K562 (cell line): ENCODE measurements around the gene DST. TPM values are rescaled to one million over a fixed set of nuclear protein-coding genes. Genes with fewer than 3 reads are reported as not detected.

ENCODE experiments used
- ATAC-seq: fragments of 200-7000 bp; cut with Tn5 transposase; 3 replicates; pipeline ENCODE4 v1.9.1; 2020; ENCODE audit warnings: moderate library complexity
- BruUV-seq: library from RNA; stranded (reverse); fragments of 400-500 nt; replicated peaks from 2 replicates; lab custom pipeline; 2021; lab: Mats Ljungman, UMichigan
- CTCF ChIA-PET: fragments of 300-600 bp; formaldehyde crosslinking; extraction: SDS; loops from one replicate; lab custom pipeline; 2021; ENCODE audit warnings: low intra/inter-chr PET ratio; lab: Yijun Ruan, JAX
- POLR2A ChIA-PET: fragments of 300-600, 350-650 bp; sonication (Branson Sonifier 250); formaldehyde crosslinking; extraction: SDS; loops from one replicate; lab custom pipeline; 2021; ENCODE audit warnings: antibody characterized with exemption, inconsistent platforms; lab: Yijun Ruan, JAX
- DNase-seq, 4 experiments: peaks; one replicate each; pipeline versions ENCODE4 v3.0.0 to v3.0.0-alpha.2; 2011 to 2018; ENCODE audit warnings: low spot score in 3 of 4, mixed read lengths in 3 of 4; ENCODE audit errors: extremely low read depth in 1 of 4
- FAIRE-seq: peaks from 2 replicates; lab custom pipeline; 2011; peaks lifted over from hg19 to GRCh38; lab: Jason Lieb, UNC
- H2AFZ ChIP-seq: 2 replicates; pipeline ENCODE4 v1.6.0; 2011; ENCODE audit warnings: low read depth, low read length, control low read depth, inconsistent platforms
- H3K27ac ChIP-seq: fragments of 200-600 bp; 3 replicates; pipeline ENCODE4 v1.8.0; 2011; ENCODE audit warnings: low read depth, mild to moderate bottlenecking, control low read depth, inconsistent platforms, low read length, moderate library complexity, mixed read lengths; ENCODE audit errors: extremely low read depth
- H3K27me3 ChIP-seq, 2 experiments: fragments of 300-600 bp in 1 of 2; 2 replicates in 1 of 2; 3 replicates in 1 of 2; pipeline versions ENCODE4 v1.6.0 to v1.8.0; 2011; ENCODE audit warnings: inconsistent platforms in 2 of 2, low read length in 2 of 2, mild to moderate bottlenecking in 1 of 2, mixed read lengths in 1 of 2, moderate library complexity in 1 of 2; ENCODE audit not compliant: control insufficient read depth in 2 of 2, insufficient read depth in 2 of 2
- H3K36me3 ChIP-seq: fragments of 300-600 bp; 3 replicates; pipeline ENCODE4 v1.8.0; 2011; ENCODE audit warnings: mild to moderate bottlenecking, low read length, inconsistent platforms; ENCODE audit not compliant: control insufficient read depth, insufficient read depth
- H3K4me1 ChIP-seq, 2 experiments: fragments of 200-600 bp in 1 of 2; replicated peaks in 1 of 2; 2 replicates in 1 of 2; 3 replicates in 1 of 2; pipeline versions ENCODE4 v1.5.1 to v1.8.0; 2011; ENCODE audit warnings: inconsistent platforms in 2 of 2, low read length in 2 of 2, mild to moderate bottlenecking in 1 of 2, mixed read lengths in 1 of 2, moderate library complexity in 1 of 2; ENCODE audit not compliant: control insufficient read depth in 2 of 2, insufficient read depth in 2 of 2
- H3K4me2 ChIP-seq: 2 replicates; pipeline ENCODE4 v1.6.1; 2011; ENCODE audit warnings: low read length, control low read depth, inconsistent platforms, mixed read lengths; ENCODE audit not compliant: insufficient read depth
- H3K4me3 ChIP-seq: fragments of 200-600 bp; sonication (generic), shearing (Covaris generic); 2 replicates; pipeline ENCODE4 v1.5.1; 2016; ENCODE audit warnings: control low read depth, inconsistent platforms
- H3K79me2 ChIP-seq: fragments of 200-600 bp; 3 replicates; pipeline ENCODE4 v1.8.0; 2011; ENCODE audit warnings: low read length, inconsistent platforms; ENCODE audit not compliant: control insufficient read depth, insufficient read depth
- H3K9ac ChIP-seq, 2 experiments: 2 replicates each; pipeline versions ENCODE4 v1.6.0 to v1.6.1; 2011; ENCODE audit warnings: low read depth in 2 of 2, low read length in 2 of 2, control low read depth in 1 of 2, inconsistent platforms in 1 of 2, mild to moderate bottlenecking in 1 of 2, mixed read lengths in 1 of 2; ENCODE audit not compliant: insufficient read depth in 1 of 2
- H3K9me1 ChIP-seq: one replicate; pipeline ENCODE4 v1.6.0; 2011; ENCODE audit warnings: inconsistent platforms, mild to moderate bottlenecking, low read length, moderate library complexity; ENCODE audit not compliant: control insufficient read depth, insufficient read depth
- H3K9me3 ChIP-seq: replicated peaks from 2 replicates; pipeline ENCODE4 v1.5.1; 2011; ENCODE audit warnings: low read depth, low read length, inconsistent platforms; ENCODE audit not compliant: control insufficient read depth, insufficient read depth
- H4K20me1 ChIP-seq: replicated peaks from 2 replicates; pipeline ENCODE4 v1.6.1; 2011; ENCODE audit warnings: low read length, inconsistent platforms, mixed read lengths; ENCODE audit not compliant: control insufficient read depth, insufficient read depth
- CEBPG ChIP-seq, 3 experiments: fragments of 200-800 bp in 1 of 3; sonication (Bioruptor generic) in 1 of 3; sonication (generic) in 1 of 3; formaldehyde crosslinking in 1 of 3; IDR thresholded peaks in 2 of 3; conservative IDR thresholded peaks in 1 of 3; 2 replicates each; pipeline versions ENCODE4 v1.6.1 to v1.8.0; 2016 to 2022; ENCODE audit warnings: missing compliant biosample characterization in 2 of 3, missing genetic modification characterization in 2 of 3, mild to moderate bottlenecking in 1 of 3, missing genetic modification reagents in 1 of 3
- FOXP1 ChIP-seq: sonication (generic); formaldehyde crosslinking; IDR thresholded peaks from 2 replicates; pipeline ENCODE4 v1.8.0; 2022; ENCODE audit warnings: mild to moderate bottlenecking, missing genetic modification reagents
- FUS ChIP-seq: fragments of 200-400 bp; formaldehyde crosslinking; optimal IDR thresholded peaks from 2 replicates; pipeline ENCODE3; 2017; ENCODE audit warnings: low read depth, low read length
- GTF2E2 ChIP-seq: fragments of 200-800 bp; sonication (Bioruptor generic); IDR thresholded peaks from 2 replicates; pipeline ENCODE4 v1.6.1; 2016; ENCODE audit warnings: missing genetic modification characterization, missing compliant biosample characterization
- NFE2 ChIP-seq: IDR thresholded peaks from 2 replicates; pipeline ENCODE4 v1.6.1; 2014; ENCODE audit warnings: antibody characterized with exemption, low read depth
- NR4A1 ChIP-seq, 2 experiments: fragments of 250-450 bp in 1 of 2; fragments of 450-650 bp in 1 of 2; sonication (Bioruptor Pico) in 1 of 2; IDR thresholded peaks; 2 replicates each; pipeline versions ENCODE4 v1.4.0 to v1.6.1; 2016 to 2020; ENCODE audit warnings: mild to moderate bottlenecking in 2 of 2, missing compliant biosample characterization in 1 of 2, missing genetic modification characterization in 1 of 2, moderate library complexity in 1 of 2
- POLR3G ChIP-seq: IDR thresholded peaks from 2 replicates; pipeline ENCODE4 v1.6.1; 2011; ENCODE audit not compliant: insufficient read length, insufficient replicate concordance; ENCODE audit errors: extremely low read depth
- SMC3 ChIP-seq: conservative IDR thresholded peaks from 2 replicates; pipeline ENCODE4 v1.6.1; 2011; ENCODE audit warnings: low read depth, low read length, improper control_type of control experiment; ENCODE audit not compliant: insufficient read depth
- ZNF134 ChIP-seq: fragments of 250-450 bp; sonication (Bioruptor Pico); conservative IDR thresholded peaks from 2 replicates; pipeline ENCODE4 v1.4.0; 2020
- ZNF175 ChIP-seq: fragments of 200-800 bp; sonication (Bioruptor generic); IDR thresholded peaks from 2 replicates; pipeline ENCODE4 v1.6.1; 2016; ENCODE audit warnings: low read depth, mild to moderate bottlenecking, missing genetic modification characterization, missing compliant biosample characterization
- in situ Hi-C: fragments of 300-500 bp; cut with MboI; formaldehyde crosslinking; loops from 4 replicates; pipeline ENCODE4 v1.15.0; 2018; ENCODE audit warnings: inconsistent platforms, mixed read lengths
- intact Hi-C: fragments of 100-400 bp; cut with micrococcal nuclease; formaldehyde crosslinking; loops from 2 replicates; pipeline ENCODE4 v1.14.2; 2022
- polyA plus RNA-seq, 8 experiments: library from polyadenylated mRNA; depleted of rRNA in 4 of 8; stranded (reverse) in 5 of 8; unstranded in 3 of 8; fragments of >200 nt; fragmentation: Nextera tagmentation in 2 of 8; fragmentation: Illumina TruSeq in 1 of 8; extraction: Ambion mirVana in 2 of 8; extraction: Trizol in 1 of 8; gene quantifications; 2 replicates each; pipeline versions ENCODE4 v1.2.1 to v1.2.3, GENCODE V29; 2011 to 2014; ENCODE audit warnings: inconsistent platforms in 1 of 8, missing spikeins in 1 of 8
- total RNA-seq, 7 experiments: library from RNA; depleted of rRNA in 6 of 7; stranded (reverse); fragments of >200 nt in 6 of 7; fragmentation: Illumina TruSeq in 2 of 7; extraction: Trizol in 2 of 7; gene quantifications; 2 replicates each; pipeline versions ENCODE4 v1.2.1 to v1.2.3, GENCODE V29; 2011 to 2021; ENCODE audit warnings: low replicate concordance in 1 of 7
- TF ChIP-seq, protein P1 (sequence below): fragments of 150-350 bp; conservative IDR thresholded peaks from 2 replicates; pipeline ENCODE4 v1.6.1; 2014; ENCODE audit warnings: low read length
- TF ChIP-seq, protein P2 (sequence below): IDR thresholded peaks from 2 replicates; pipeline ENCODE4 v1.6.1; 2016; ENCODE audit warnings: missing genetic modification characterization, missing compliant biosample characterization
- TF ChIP-seq, protein P3 (sequence below): fragments of 250-450 bp; sonication (Bioruptor Pico); IDR thresholded peaks from 2 replicates; pipeline ENCODE4 v1.5.0; 2021

The DST gene
- total and polyA plus RNA-seq, 9 of the 15 experiments (the other 6 are each of a cell fraction or from before 2014, with no cell fraction given): 5.2 to 21.9 (median 13.3) TPM

DNA sequence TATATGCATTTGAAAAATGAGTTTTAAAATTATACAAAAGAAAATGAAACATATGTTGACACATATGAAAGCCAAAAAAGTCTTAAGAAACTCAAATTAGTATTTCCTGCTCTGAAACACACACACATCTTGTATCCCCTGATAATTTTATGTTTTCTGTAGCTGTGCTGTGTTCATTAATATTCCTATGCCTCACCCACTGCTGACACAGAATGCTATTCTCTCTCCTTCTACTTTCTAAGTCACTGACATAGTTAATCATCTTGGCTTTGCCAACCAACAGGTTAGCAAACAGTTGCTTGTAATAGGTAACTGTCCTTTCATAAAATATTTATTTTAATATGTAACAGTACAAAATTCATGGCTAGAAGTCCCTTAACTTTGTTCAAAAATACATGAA lies 140.7 kb downstream of the DST start (continued):
- TF ChIP-seq, protein P1, sequence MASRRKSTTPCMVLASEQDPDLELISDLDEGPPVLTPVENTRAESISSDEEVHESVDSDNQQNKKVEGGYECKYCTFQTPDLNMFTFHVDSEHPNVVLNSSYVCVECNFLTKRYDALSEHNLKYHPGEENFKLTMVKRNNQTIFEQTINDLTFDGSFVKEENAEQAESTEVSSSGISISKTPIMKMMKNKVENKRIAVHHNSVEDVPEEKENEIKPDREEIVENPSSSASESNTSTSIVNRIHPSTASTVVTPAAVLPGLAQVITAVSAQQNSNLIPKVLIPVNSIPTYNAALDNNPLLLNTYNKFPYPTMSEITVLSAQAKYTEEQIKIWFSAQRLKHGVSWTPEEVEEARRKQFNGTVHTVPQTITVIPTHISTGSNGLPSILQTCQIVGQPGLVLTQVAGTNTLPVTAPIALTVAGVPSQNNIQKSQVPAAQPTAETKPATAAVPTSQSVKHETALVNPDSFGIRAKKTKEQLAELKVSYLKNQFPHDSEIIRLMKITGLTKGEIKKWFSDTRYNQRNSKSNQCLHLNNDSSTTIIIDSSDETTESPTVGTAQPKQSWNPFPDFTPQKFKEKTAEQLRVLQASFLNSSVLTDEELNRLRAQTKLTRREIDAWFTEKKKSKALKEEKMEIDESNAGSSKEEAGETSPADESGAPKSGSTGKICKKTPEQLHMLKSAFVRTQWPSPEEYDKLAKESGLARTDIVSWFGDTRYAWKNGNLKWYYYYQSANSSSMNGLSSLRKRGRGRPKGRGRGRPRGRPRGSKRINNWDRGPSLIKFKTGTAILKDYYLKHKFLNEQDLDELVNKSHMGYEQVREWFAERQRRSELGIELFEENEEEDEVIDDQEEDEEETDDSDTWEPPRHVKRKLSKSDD: no peak
- TF ChIP-seq ZNF175: no peak
- no peak for TF ChIP-seq FOXP1 (CRISPR knock-in tag)

DNA sequence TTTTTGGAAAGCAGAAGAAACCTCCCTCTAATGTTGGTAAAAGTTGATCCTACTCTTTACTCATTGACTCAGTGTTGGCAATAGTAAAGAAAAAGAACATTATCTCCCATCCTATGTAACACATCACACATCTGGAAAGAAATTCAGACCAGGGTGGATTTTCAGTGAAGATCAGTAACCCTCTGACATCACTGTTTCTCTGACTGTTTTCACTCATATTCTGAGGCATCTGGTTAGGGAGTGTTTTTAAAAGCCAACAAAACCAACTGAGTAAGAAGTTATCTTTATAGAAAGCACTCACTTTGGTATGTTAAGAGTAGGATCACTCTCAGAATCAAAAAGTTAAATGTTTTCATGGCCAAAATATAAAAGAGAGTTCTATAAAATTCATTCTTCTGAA lies 143.6 kb downstream of the DST start:
- ATAC-seq: no peak

More for the DNA sequence above, 143.6 kb downstream of the DST start:
- Histone ChIP-seq H3K9me1 (no peaks in the 10 kb centered on the region), H3K9me3 (no peaks in the 10 kb centered on the region), H2AFZ (no peak overlapping the region), H3K79me2 (no peaks in the 10 kb centered on the region), H3K27me3 (no peaks in the 10 kb centered on the region), H3K4me3 (no peak overlapping the region), H3K27ac (no peak overlapping the region), H3K9ac (no peak overlapping the region), H3K4me2 (no peak overlapping the region), H4K20me1 (no peaks in the 10 kb centered on the region), H3K4me1 (no peaks in the 10 kb centered on the region), H3K36me3 (no peaks in the 10 kb centered on the region; the same call in 2 of the 3 replicates)
- CTCF ChIA-PET: no interaction called here
- in situ Hi-C loops: no loop called here
- DNase-seq (no peak), FAIRE-seq (no peak)
- POLR2A ChIA-PET: no interaction called here
- TF ChIP-seq FUS (no peak), NR4A1 (CRISPR knock-in tag; IDR thresholded peaks at IDR 0.05) (no peak), NR4A1 (tag; IDR thresholded peaks at IDR 0.05) (no peak), NFE2 (no peak), GTF2E2 (no peak), SMC3 (no peak), CEBPG (CRISPR knock-in tag; IDR thresholded peaks at IDR 0.05) (no peak), CEBPG (tag; conservative IDR thresholded peaks at IDR 0.05 in 1 of 2, IDR thresholded peaks at IDR 0.05 in 1 of 2) (no peak), ZNF134 (CRISPR knock-in tag) (no peak), POLR3G (no peak)
- TF ChIP-seq, protein P2, sequence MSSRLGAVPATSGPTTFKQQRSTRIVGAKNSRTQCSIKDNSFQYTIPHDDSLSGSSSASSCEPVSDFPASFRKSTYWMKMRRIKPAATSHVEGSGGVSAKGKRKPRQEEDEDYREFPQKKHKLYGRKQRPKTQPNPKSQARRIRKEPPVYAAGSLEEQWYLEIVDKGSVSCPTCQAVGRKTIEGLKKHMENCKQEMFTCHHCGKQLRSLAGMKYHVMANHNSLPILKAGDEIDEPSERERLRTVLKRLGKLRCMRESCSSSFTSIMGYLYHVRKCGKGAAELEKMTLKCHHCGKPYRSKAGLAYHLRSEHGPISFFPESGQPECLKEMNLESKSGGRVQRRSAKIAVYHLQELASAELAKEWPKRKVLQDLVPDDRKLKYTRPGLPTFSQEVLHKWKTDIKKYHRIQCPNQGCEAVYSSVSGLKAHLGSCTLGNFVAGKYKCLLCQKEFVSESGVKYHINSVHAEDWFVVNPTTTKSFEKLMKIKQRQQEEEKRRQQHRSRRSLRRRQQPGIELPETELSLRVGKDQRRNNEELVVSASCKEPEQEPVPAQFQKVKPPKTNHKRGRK (tag): no peak
- TF ChIP-seq, protein P3, sequence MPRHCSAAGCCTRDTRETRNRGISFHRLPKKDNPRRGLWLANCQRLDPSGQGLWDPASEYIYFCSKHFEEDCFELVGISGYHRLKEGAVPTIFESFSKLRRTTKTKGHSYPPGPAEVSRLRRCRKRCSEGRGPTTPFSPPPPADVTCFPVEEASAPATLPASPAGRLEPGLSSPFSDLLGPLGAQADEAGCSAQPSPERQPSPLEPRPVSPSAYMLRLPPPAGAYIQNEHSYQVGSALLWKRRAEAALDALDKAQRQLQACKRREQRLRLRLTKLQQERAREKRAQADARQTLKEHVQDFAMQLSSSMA (CRISPR knock-in tag): no peak
- no TSS peak for BruUV-seq
- intact Hi-C loops: no loop called here
